Sigmoid colon (tissue), 7 donors: ENCODE results near the gene CBX6. TPM values are rescaled to one million over a fixed set of nuclear protein-coding genes. Genes with fewer than 3 reads are reported as not detected.

Source experiments
- DNase-seq: peaks from one replicate; pipeline ENCODE4 v3.0.0-alpha.2; 2019
- H3K27ac ChIP-seq, 4 donors: fragments of 200-600 bp; sonication (generic); one replicate each; pipeline ENCODE4 v1.5.1; 2016 to 2019; ENCODE audit warnings: mild to moderate bottlenecking in 1 of 4
- H3K27me3 ChIP-seq, 3 donors: fragments of 200-600 bp; sonication (generic); one replicate each; pipeline ENCODE4 v1.5.1; 2019; ENCODE audit warnings: mild to moderate bottlenecking in 1 of 3
- H3K36me3 ChIP-seq, 4 donors: fragments of 200-600 bp; sonication (generic); one replicate each; pipeline ENCODE4 v1.5.1; 2016 to 2019
- H3K4me1 ChIP-seq, 4 donors: fragments of 200-600 bp; sonication (generic); one replicate each; pipeline ENCODE4 v1.5.1; 2017 to 2019
- H3K4me3 ChIP-seq, 4 donors: fragments of 200-600 bp; sonication (generic); one replicate each; pipeline ENCODE4 v1.5.1; 2017 to 2019; ENCODE audit warnings: mild to moderate bottlenecking in 2 of 4, moderate library complexity in 1 of 4
- H3K9me3 ChIP-seq, 4 donors: fragments of 200-600 bp in 3 of 4; sonication (generic) in 3 of 4; one replicate each; pipeline versions ENCODE4 v1.5.1 to v1.6.1; 2013 to 2019
- EP300 ChIP-seq, 4 donors: sonication (generic); formaldehyde crosslinking; IDR thresholded peaks; one replicate each; pipeline ENCODE4 v1.6.1; 2017; ENCODE audit warnings: antibody characterized with exemption in 4 of 4
- POLR2A ChIP-seq, 2 donors: fragments of 450-650 bp; IDR thresholded peaks; one replicate each; pipeline ENCODE4 v1.6.1; 2016; ENCODE audit warnings: antibody characterized with exemption in 2 of 2, mild to moderate bottlenecking in 2 of 2, moderate library complexity in 2 of 2
- POLR2AphosphoS5 ChIP-seq, 4 donors: sonication (generic); formaldehyde crosslinking; IDR thresholded peaks; one replicate each; pipeline ENCODE4 v1.6.1; 2017; ENCODE audit warnings: antibody characterized with exemption in 4 of 4
- WGBS, 2 donors: extraction: QIAGEN DNeasy Blood & Tissue Kit; methylation state at CpG; one replicate each; pipeline ENCODE4 v1.1.7; 2013; 5-methylcytosine and 5-hydroxymethylcytosine counted together
- intact Hi-C: fragments of 100-400 bp; cut with DNase I; formaldehyde crosslinking; loops from one replicate; pipeline ENCODE4 v1.15.1; 2023
- polyA plus RNA-seq, 3 donors: library from polyadenylated mRNA; stranded (reverse); fragments of 200-250 nt; gene quantifications; one replicate each; pipeline ENCODE4 v1.2.3, GENCODE V29; 2013
- total RNA-seq, 4 donors: library from RNA; depleted of rRNA; stranded (reverse); fragments of >200 nt; gene quantifications; one replicate each; pipeline ENCODE4 v1.1.0, GENCODE V29; 2016
- TF ChIP-seq, protein P1 (sequence below), 4 experiments: fragments of 450-650 bp in 3 of 4; fragments of 200-600 bp in 1 of 4; IDR thresholded peaks; one replicate each; pipeline ENCODE4 v1.5.1; 2016 to 2019; ENCODE audit warnings: antibody characterized with exemption in 4 of 4, mild to moderate bottlenecking in 3 of 4, moderate library complexity in 2 of 4
- donor health status: healthy with polysubstance abuse.
- donor health status: Bipolar disorder and iron deficiency.
- donor health status: healthy.

The CBX6 gene
- total and polyA plus RNA-seq, 7 donors: 4.2 to 90.6 (median 47.2) TPM

DNA sequence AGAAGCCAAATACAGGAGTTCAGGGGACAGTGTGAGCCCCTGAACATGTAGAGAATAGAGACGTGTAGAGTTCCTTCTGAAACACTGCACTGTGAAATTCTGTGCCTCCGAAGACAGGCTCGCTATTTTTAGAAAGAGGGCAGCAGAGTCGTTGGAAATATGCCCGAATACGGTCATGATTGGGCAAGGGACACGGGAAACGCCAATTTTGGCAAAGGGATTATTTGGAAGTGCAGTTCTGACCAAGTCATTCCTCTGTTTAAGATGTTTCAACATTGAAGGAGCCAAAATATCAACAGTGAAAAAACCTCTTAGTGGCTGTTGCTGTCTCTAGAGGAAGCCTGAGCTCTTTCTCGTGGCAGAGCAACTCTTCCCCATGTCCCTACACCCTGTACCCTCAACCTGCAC is 9.5 kb upstream of the CBX6 start:
- 47 to 59% methylated on average over 9 of the region's 9 CpGs for WGBS, 2 donors
- no peaks in the 10 kb centered on the region for H3K9me3 ChIP-seq
- no peaks in the 10 kb centered on the region for H3K36me3 ChIP-seq
- intact Hi-C loops: loop anchor here (2.0 kb wide), 1 partner anchor 43 kb away; no protein-coding TSS in a partner anchor
- peak overlapping the region; percentile 89 to 91 (median 90) for H3K27ac ChIP-seq
- H3K4me1 ChIP-seq: peaks cover 0 to 33% (median 27%) of the 10 kb centered on the region in 4 donors
- peak; percentile 90 for DNase-seq
- H3K4me3 ChIP-seq: peak overlapping the region in 2 of 4 donors; percentile 0 to 28
- TF ChIP-seq, protein P1, sequence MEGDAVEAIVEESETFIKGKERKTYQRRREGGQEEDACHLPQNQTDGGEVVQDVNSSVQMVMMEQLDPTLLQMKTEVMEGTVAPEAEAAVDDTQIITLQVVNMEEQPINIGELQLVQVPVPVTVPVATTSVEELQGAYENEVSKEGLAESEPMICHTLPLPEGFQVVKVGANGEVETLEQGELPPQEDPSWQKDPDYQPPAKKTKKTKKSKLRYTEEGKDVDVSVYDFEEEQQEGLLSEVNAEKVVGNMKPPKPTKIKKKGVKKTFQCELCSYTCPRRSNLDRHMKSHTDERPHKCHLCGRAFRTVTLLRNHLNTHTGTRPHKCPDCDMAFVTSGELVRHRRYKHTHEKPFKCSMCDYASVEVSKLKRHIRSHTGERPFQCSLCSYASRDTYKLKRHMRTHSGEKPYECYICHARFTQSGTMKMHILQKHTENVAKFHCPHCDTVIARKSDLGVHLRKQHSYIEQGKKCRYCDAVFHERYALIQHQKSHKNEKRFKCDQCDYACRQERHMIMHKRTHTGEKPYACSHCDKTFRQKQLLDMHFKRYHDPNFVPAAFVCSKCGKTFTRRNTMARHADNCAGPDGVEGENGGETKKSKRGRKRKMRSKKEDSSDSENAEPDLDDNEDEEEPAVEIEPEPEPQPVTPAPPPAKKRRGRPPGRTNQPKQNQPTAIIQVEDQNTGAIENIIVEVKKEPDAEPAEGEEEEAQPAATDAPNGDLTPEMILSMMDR (IDR thresholded peaks at IDR 0.05): no peak
- peak; percentile 81 to 88 (median 84) for TF ChIP-seq POLR2AphosphoS5 (IDR thresholded peaks at IDR 0.05)
- peak in 1 of 4 donors; percentile 16 for TF ChIP-seq EP300 (IDR thresholded peaks at IDR 0.05)
- no peaks in the 10 kb centered on the region for H3K27me3 ChIP-seq

DNA sequence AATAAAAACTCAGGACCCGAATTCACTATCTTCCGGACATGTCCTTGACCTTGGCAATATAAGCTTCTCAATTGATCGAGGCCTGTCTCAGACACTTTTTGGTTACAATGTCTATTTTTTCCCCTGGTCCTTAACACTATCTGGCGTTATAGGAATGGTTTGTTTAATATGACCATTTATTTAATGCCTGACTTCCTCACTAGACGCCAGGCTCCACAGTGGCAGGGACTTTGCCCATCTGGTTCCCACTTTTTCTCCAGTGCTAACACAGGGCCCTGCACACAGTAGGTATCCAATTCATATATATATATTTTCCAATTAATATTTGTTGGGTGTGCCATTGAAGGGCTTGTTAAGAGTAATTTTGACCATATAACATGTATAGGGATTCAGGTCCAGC is 7.9 kb upstream of the CBX6 start:
- 67 to 90% methylated on average over 5 of the region's 5 CpGs for WGBS, 2 donors
- H3K36me3 ChIP-seq: no peaks in the 10 kb centered on the region
- DNase-seq: no peak
- no peaks in the 10 kb centered on the region for H3K9me3 ChIP-seq
- H3K4me1 ChIP-seq: peaks cover 0 to 33% (median 27%) of the 10 kb centered on the region in 4 donors
- TF ChIP-seq, protein P1 (IDR thresholded peaks at IDR 0.05): no peak
- TF ChIP-seq POLR2AphosphoS5 (IDR thresholded peaks at IDR 0.05) (no peak), POLR2A (IDR thresholded peaks at IDR 0.05) (no peak), EP300 (IDR thresholded peaks at IDR 0.05) (no peak)
- no peaks in the 10 kb centered on the region for H3K27me3 ChIP-seq
- no peak overlapping the region for H3K4me3 ChIP-seq
- H3K27ac ChIP-seq: peak overlapping the region in 3 of 4 donors; percentile 89 to 91 (median 89)
- intact Hi-C loops: loop anchor here (2.0 kb wide), 1 partner anchor 45 kb away; no protein-coding TSS in a partner anchor

DNA sequence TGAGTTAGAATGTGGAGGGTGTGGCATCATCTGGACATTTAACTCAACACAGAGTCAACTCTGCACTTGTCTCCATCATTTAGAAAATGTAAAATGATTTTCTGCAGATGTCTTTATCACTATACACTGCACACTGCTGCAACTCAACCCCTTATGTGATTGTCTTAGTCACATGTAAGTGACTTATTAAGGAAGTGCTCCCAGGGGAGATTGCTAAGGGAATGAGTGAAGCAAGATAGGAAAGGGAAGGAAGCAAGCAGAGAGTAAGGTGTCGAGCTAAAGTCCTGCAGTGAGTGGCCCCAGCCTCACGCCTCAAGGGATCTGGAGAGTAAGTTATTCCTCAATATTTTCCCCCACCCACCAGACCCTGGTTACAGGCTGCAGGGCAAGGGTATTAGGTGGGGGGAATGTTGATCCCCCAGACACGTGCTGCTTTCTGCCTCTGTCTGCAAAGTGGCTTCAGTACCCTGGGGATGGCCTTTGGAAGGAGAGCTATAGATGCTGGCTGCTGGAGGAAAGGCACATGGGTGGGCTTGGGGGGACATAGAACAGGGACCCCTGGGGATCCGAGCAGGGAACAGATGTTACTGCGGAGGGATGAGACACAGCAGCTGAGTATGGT is 7.2 kb upstream of the CBX6 start:
- Histone ChIP-seq H3K27ac (peak overlapping the region in 3 of 4 donors; percentile 89 to 91 (median 89)), H3K27me3 (no peaks in the 10 kb centered on the region), H3K4me3 (no peak overlapping the region), H3K9me3 (no peaks in the 10 kb centered on the region), H3K4me1 (peaks cover 0 to 33% (median 27%) of the 10 kb centered on the region in 4 donors), H3K36me3 (no peaks in the 10 kb centered on the region)
- WGBS, 2 donors: 79 to 82% methylated on average over 5 of the region's 5 CpGs
- intact Hi-C loops: no loop called here
- DNase-seq: no peak
- no peak for TF ChIP-seq POLR2AphosphoS5 (IDR thresholded peaks at IDR 0.05)
- no peak for TF ChIP-seq EP300 (IDR thresholded peaks at IDR 0.05)
- TF ChIP-seq POLR2A (IDR thresholded peaks at IDR 0.05): no peak
- TF ChIP-seq, protein P1 (IDR thresholded peaks at IDR 0.05): no peak

DNA sequence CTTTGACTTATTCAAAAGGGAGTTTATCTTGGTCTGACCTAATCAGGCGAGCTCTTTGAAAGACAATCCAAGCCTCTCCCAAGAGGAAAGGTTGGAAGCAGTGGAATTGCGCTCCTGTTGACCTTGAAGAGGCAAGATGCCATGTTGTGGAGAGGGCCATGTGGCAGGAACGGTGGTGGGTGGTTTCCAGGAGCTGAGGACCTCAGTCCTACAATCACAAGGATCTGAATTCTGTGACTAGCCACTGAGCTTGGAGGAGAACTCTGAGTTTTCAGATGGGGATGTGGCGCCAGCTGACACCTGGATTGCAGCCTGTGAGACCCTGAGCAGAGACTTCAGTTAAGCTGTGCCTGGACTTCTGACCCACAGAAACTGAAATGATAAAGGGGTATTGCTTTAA is 6.0 kb upstream of the CBX6 start:
- Histone ChIP-seq H3K4me3 (no peak overlapping the region), H3K36me3 (no peaks in the 10 kb centered on the region), H3K9me3 (no peaks in the 10 kb centered on the region), H3K4me1 (peaks cover 0 to 35% (median 32%) of the 10 kb centered on the region in 4 donors), H3K27me3 (no peaks in the 10 kb centered on the region), H3K27ac (no peak overlapping the region)
- TF ChIP-seq POLR2AphosphoS5 (IDR thresholded peaks at IDR 0.05): no peak
- TF ChIP-seq POLR2A (IDR thresholded peaks at IDR 0.05): no peak
- TF ChIP-seq EP300 (IDR thresholded peaks at IDR 0.05): no peak
- TF ChIP-seq, protein P1 (IDR thresholded peaks at IDR 0.05): no peak
- WGBS, 2 donors: 90 to 93% methylated on average over 4 of the region's 4 CpGs
- intact Hi-C loops: no loop called here
- no peak for DNase-seq
